Measurements from ENCODE around the gene RNF220. TPM values are rescaled to one million over a fixed set of nuclear protein-coding genes. Genes with fewer than 3 reads are reported as not detected.

RNF220 gene
- total RNA-seq, 1 donor from 2014 or later, result 72.5 TPM

GRCh38 chr1:44413740-44414139, 8.7 kb downstream of the RNF220 start:
- DNase-seq, result no peak
- peaks cover 98% of the 10 kb centered on the region for H3K27me3 ChIP-seq (ENCODE audit: low read depth)
- H3K9me3 ChIP-seq, result no peaks in the 10 kb centered on the region
- no peak for TF ChIP-seq CTCF (IDR thresholded peaks at IDR 0.05)
- no peak overlapping the region for H3K4me3 ChIP-seq
- intact Hi-C loops (cut with DNase I), result no loop called here
- H3K4me1 ChIP-seq, result peaks cover 15% of the 10 kb centered on the region
- no peak overlapping the region for H3K27ac ChIP-seq
- no peak for ATAC-seq
- no peaks in the 10 kb centered on the region for H3K36me3 ChIP-seq

GRCh38 chr1:44415013-44415412, 10.0 kb downstream of the RNF220 start:
- no peak for TF ChIP-seq CTCF (IDR thresholded peaks at IDR 0.05)
- ATAC-seq (no peak), DNase-seq (no peak)
- H3K27ac ChIP-seq, result no peak overlapping the region
- H3K27me3 ChIP-seq (ENCODE audit: low read depth), result peaks cover 98% of the 10 kb centered on the region
- H3K9me3 ChIP-seq, result no peaks in the 10 kb centered on the region
- peaks cover 13% of the 10 kb centered on the region for H3K4me1 ChIP-seq
- H3K36me3 ChIP-seq, result no peaks in the 10 kb centered on the region
- no peak overlapping the region for H3K4me3 ChIP-seq
- intact Hi-C loops (cut with DNase I), result no loop called here

- DNase-seq, result no peak
- Histone ChIP-seq H3K27me3 (ENCODE audit: low read depth) (peaks cover 97% of the 10 kb centered on the region), H3K27ac (no peak overlapping the region), H3K9me3 (no peaks in the 10 kb centered on the region), H3K36me3 (no peaks in the 10 kb centered on the region), H3K4me3 (no peak overlapping the region), H3K4me1 (peaks cover 13% of the 10 kb centered on the region)
- no peak for ATAC-seq
- intact Hi-C loops (cut with DNase I), result no loop called here
- TF ChIP-seq CTCF (IDR thresholded peaks at IDR 0.05), result no peak
These were observed 11.4 kb downstream of the RNF220 start for GRCh38 chr1:44416408-44416807.

GRCh38 chr1:44417351-44418021, 12.4 kb downstream of the RNF220 start:
- peaks cover 13% of the 10 kb centered on the region for H3K4me1 ChIP-seq
- ATAC-seq (peak; percentile 66 to 71), DNase-seq (peak; percentile 66)
- no peaks in the 10 kb centered on the region for H3K9me3 ChIP-seq
- peak overlapping the region; percentile 40 for H3K4me3 ChIP-seq
- H3K36me3 ChIP-seq, result no peaks in the 10 kb centered on the region
- peaks cover 92% of the 10 kb centered on the region for H3K27me3 ChIP-seq (ENCODE audit: low read depth)
- TF ChIP-seq CTCF (IDR thresholded peaks at IDR 0.05), result no peak
- H3K27ac ChIP-seq, result no peak overlapping the region
- intact Hi-C loops (cut with DNase I), result no loop called here

GRCh38 chr1:44418022-44418673, 13.1 kb downstream of the RNF220 start:
- no peak for TF ChIP-seq CTCF (IDR thresholded peaks at IDR 0.05)
- ATAC-seq, result peak; percentile 23 to 44
- Histone ChIP-seq H3K9me3 (no peaks in the 10 kb centered on the region), H3K27me3 (ENCODE audit: low read depth) (peaks cover 85% of the 10 kb centered on the region), H3K27ac (no peak overlapping the region), H3K4me1 (peaks cover 13% of the 10 kb centered on the region), H3K36me3 (no peaks in the 10 kb centered on the region), H3K4me3 (peak overlapping the region; percentile 40)
- peak; percentile 49 for DNase-seq
- intact Hi-C loops (cut with DNase I), result no loop called here

Measured in lower lobe of right lung (tissue), 2 donors.